Retinal pigment epithelial cell (primary cell): Measurements from ENCODE around the gene GARS1.

Source experiments
- DNase-seq: peaks from one replicate; pipeline ENCODE4 v3.0.0-alpha.2; 2010; ENCODE audit warnings: low read depth
- H3K4me3 ChIP-seq: 2 replicates; pipeline ENCODE4 v1.5.1; 2011; ENCODE audit warnings: mild to moderate bottlenecking, low read length, control low read depth, moderate library complexity
- CTCF ChIP-seq: conservative IDR thresholded peaks from 2 replicates; pipeline ENCODE4 v1.5.1; 2011; ENCODE audit warnings: low read depth, low read length, control low read depth, inconsistent platforms

The GARS1 gene

GRCh38 chr7:30661926-30662325 lies 67.2 kb downstream of the GARS1 start:
- DNase-seq, result no peak
- no peak for TF ChIP-seq CTCF
- H3K4me3 ChIP-seq, result no peak overlapping the region

GRCh38 chr7:30662431-30662939 lies 67.8 kb downstream of the GARS1 start:
- no peak overlapping the region for H3K4me3 ChIP-seq
- no peak for DNase-seq
- TF ChIP-seq CTCF, result no peak

- no peak for DNase-seq
- H3K4me3 ChIP-seq, result no peak overlapping the region
- no peak for TF ChIP-seq CTCF
Observed at GRCh38 chr7:30663414-30663813, 68.7 kb downstream of the GARS1 start.

- DNase-seq, result no peak
- no peak for TF ChIP-seq CTCF
- H3K4me3 ChIP-seq, result no peak overlapping the region
Observed at GRCh38 chr7:30664184-30664885, 69.7 kb downstream of the GARS1 start.

GRCh38 chr7:30665043-30665442 lies 70.4 kb downstream of the GARS1 start:
- no peak for TF ChIP-seq CTCF
- H3K4me3 ChIP-seq, result no peak overlapping the region
- no peak for DNase-seq

- no peak for DNase-seq
- TF ChIP-seq CTCF, result no peak
- H3K4me3 ChIP-seq, result no peak overlapping the region
Observed at GRCh38 chr7:30665449-30665848, 70.8 kb downstream of the GARS1 start.

GRCh38 chr7:30667172-30667571 lies 72.5 kb downstream of the GARS1 start:
- no peak for DNase-seq
- no peak overlapping the region for H3K4me3 ChIP-seq
- no peak for TF ChIP-seq CTCF
